Stimulated activated CD4-positive, alpha-beta T cell treated with anti-CD3 and anti-CD28 coated beads, TNF-alpha, amount 100 ng/mL, for 48 hours (primary cell): ENCODE data around the gene FUT4.
"Not testable (repeated sequence)": the region's sequence is repeated elsewhere in the genome, so short reads cannot be mapped to it uniquely, and the experiment has no call there.

Experiments
- DNase-seq, 3 donors: peaks; one replicate each; pipeline ENCODE4 v3.0.0-alpha.2; 2020; ENCODE audit warnings: low read depth in 3 of 3

The FUT4 gene

DNA sequence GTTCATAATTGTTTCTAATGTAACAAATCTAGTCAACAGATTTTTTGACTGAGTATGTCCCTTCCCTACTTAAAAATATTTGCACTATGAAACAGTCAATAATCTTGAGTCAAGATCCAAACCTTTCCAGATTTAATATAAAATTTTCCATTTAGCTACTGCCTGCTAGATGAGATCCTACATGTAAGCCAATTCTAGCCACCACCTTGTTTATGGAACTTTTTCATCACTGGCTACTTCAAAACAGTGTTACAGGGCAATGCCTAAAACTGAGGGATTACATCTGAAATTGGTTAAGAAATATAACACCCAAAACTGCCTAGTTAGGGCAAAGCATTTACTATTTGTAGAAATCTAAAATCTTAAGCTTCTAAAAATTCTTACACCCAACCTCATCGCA is 10.5 kb upstream of the FUT4 start:
- no peak for DNase-seq

DNA sequence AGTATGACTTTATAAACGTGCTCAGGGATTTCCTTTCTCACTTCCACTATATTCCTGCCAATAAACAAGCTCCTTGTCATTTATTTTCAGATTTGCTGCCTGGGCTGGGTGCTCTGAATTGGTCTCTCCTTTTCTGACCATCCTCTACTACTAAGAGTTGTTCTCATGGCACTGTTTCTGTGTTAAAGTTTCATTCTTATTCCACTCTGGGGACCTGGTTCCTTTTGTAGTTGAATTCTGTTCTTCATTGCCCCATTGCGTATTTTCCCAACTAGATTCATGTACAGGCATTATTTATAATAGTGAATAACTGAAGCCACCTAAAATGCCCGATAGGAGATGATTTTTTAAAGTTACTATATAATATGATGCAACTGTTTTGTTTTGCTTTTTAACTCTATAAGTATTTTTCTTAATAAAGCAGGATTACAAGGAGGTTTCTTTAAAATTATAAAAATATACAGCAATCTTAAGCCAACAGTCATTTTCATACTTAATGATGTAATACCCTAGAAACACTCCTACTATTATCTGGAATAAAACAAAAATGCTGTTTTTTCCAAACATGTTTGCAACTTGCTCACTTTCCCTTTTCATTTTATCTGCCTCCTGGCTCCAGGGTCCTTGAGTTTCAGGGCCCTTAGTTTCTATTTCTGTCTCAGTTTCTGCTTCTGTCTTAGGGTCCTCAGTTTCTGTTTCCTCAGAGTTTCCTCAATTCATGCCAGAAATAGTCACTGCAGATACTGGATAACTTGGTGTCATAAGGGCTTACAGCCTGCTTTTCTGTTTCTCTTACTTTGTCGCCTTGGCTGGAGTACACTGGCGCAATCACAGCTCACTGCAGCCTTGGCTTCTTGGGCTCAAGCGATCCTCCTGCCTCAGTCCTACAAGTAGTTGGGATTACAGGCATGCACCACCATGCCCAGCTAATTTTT is 9.8 kb upstream of the FUT4 start:
- DNase-seq, result no peak

DNA sequence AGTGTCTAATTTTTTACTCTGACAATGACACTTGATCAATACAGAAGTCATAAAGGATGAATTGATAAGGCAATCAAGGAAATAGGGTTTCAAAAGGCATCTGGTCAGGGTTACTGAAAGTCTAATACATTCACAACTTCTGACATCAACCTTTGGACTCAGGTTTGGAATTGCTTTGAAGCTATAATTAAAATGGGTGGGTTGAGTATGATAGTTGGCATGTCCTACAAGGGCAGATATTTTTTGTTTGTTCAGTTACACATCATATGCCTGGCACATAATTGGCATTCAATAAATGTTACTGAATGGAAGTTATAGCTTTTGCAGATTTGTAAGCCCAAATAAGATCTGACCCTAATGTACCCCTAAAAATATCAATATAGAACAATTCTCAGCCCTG is 7.3 kb upstream of the FUT4 start:
- no peak for DNase-seq

DNA sequence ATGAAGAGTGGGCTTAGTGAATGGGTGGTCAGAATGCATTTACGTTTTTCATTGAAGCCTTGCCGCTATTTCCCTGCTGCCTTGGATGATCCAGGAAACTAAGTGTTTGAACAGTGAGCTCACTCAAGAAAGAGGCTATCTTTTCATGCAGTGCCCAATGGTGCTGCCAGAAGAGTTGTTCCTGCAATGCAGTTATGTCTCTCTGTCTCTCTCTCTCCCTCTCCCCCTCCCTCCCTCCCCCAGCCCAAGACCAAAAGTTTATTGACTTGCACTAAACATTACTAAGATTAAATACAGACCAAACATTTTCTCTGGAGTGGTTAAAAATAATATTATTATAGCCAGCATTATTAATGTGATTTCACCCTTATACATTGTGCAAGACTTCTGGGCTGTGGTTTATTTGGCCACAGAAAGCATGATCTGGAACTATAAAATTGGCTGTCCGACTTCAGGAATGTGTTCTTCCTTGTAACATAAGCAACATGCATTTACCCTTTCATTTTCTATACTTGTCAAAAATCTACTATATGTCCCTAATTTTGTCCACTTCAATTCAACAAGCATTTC is 6.6 kb upstream of the FUT4 start:
- no peak for DNase-seq

DNA sequence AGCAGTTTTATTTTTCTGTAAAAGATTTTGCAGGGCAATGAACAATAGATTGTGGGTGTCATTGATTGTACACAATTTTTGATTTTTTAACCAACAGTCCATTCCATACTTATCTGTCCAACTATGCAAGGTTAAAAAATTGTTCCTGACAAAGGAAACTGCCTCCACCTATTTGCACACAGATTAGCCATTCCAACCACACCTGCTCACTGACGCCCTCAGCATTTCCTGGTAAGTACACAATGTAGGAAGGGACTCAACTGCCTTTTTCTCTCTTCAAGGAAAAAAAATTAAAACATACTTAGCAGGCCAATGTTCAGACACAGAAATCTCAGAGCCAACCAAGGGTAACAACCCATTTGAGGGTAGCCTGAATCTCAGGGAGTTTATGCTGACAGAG is 4.3 kb upstream of the FUT4 start:
- no peak for DNase-seq

DNA sequence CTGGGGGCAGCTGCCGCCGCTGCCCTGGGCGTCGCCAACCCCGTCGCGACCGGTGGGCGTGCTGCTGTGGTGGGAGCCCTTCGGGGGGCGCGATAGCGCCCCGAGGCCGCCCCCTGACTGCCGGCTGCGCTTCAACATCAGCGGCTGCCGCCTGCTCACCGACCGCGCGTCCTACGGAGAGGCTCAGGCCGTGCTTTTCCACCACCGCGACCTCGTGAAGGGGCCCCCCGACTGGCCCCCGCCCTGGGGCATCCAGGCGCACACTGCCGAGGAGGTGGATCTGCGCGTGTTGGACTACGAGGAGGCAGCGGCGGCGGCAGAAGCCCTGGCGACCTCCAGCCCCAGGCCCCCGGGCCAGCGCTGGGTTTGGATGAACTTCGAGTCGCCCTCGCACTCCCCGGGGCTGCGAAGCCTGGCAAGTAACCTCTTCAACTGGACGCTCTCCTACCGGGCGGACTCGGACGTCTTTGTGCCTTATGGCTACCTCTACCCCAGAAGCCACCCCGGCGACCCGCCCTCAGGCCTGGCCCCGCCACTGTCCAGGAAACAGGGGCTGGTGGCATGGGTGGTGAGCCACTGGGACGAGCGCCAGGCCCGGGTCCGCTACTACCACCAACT is 1.0 kb downstream of the FUT4 start:
- DNase-seq, result peak in 1 of 3 donors; percentile 8

DNA sequence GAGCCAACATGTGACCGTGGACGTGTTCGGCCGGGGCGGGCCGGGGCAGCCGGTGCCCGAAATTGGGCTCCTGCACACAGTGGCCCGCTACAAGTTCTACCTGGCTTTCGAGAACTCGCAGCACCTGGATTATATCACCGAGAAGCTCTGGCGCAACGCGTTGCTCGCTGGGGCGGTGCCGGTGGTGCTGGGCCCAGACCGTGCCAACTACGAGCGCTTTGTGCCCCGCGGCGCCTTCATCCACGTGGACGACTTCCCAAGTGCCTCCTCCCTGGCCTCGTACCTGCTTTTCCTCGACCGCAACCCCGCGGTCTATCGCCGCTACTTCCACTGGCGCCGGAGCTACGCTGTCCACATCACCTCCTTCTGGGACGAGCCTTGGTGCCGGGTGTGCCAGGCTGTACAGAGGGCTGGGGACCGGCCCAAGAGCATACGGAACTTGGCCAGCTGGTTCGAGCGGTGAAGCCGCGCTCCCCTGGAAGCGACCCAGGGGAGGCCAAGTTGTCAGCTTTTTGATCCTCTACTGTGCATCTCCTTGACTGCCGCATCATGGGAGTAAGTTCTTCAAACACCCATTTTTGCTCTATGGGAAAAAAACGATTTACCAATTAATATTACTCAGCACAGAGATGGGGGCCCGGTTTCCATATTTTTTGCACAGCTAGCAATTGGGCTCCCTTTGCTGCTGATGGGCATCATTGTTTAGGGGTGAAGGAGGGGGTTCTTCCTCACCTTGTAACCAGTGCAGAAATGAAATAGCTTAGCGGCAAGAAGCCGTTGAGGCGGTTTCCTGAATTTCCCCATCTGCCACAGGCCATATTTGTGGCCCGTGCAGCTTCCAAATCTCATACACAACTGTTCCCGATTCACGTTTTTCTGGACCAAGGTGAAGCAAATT is 1.8 kb downstream of the FUT4 start:
- no peak for DNase-seq

DNA sequence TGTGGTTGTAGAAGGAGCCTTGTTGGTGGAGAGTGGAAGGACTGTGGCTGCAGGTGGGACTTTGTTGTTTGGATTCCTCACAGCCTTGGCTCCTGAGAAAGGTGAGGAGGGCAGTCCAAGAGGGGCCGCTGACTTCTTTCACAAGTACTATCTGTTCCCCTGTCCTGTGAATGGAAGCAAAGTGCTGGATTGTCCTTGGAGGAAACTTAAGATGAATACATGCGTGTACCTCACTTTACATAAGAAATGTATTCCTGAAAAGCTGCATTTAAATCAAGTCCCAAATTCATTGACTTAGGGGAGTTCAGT is 2.4 kb downstream of the FUT4 start:
- DNase-seq, result no peak

DNA sequence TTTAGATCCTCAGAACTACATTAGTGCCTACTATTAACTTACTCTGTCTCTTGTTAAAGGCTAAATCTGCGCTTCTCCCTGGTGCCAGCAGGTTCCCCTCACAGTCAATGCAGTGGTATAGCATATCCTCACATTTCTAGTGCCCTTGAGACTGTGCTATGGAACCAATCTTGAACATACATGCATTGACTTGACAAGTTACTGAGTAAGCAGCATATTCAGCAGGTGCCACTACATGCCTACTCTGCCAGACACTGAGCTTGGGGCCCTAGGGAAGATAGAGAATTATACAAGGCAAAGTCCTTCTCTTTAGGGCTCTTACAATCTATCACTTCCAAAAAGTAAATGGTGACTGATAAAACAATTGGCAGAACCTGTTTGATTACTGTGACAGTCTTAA is 3.2 kb downstream of the FUT4 start:
- no peak for DNase-seq

DNA sequence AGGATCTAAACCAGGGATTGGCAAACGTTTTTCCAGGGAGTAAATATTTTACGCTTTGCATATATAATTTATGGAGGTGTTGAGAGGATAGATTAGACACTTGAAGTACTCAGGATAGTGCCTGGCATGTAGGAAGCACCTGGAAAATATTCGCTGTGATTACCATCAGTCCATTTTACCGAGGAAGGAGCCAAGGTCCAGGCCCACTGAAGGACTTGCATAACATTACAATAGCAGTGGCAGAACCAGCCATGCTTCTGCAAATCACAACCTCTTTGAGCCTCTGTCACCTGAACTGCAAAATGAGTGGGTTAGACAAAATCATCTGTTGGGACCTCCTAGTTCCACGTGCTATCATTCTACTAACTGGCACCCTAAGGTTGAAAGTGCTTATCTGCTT is 5.4 kb downstream of the FUT4 start:
- DNase-seq, result no peak

DNA sequence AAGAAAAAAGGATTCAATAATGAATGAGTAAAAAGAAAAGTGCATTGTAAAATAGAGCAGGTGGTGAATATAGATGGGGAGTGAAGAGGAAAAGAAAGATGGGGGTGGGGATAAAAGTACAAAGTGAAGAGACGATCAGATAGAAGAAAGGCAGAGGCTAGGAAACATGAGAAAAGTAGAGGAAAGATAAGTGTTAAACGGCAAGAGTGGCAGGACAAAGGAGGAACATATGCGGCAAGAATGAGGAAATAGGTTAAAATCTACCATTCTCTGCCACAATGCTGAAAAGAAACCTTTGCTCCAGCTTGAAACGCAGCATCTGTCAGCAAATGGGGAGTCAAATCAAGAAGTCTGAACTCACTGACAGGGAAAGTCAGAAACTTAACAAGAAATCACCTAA is 6.8 kb downstream of the FUT4 start:
- no peak for DNase-seq

DNA sequence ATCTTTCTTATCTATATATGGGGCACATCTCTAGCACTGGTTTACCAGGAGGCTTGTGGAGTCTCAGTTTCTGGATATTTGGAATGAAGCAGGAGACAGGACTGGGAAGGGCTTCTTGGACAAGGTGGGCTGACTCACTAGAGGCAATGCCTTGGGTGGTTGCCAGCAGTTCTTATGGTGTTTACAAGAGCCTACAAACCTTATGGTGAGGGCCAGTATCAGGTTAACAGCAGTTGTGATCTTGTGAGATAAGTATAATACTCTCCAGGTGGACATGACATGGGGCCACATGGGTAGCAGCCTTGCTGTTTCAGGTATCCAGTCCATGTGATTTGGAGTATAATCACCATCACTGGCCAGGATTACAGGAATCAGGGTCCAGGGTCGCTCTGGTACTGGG is 10.2 kb downstream of the FUT4 start:
- DNase-seq, result no peak

DNA sequence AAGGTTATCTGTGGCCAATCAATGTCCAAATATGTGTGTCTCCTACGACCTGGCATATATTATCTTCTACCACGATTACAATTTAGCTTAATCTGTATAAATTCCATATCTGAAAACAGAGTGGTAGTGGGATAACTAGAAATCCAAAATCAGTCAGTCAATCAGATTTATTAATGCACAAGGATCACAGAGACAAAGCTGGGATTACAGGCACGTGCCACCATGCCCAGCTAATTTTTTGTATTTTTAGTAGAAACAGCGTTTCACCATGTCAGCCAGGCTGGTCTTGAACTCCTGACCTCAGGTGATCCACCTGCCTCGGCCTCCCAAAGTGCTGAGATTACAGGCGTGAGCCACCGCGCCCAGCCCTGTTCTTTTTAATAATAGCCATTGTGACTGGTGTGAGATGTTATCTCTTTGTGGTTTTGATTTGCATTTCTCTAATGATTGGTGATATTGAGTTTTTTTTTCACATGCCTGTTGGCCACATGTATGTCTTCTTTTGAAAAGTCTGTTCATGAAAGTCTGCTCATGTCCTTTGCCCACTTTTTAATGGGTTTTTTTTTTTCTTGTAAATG is 12.1 kb downstream of the FUT4 start:
- DNase-seq, result not testable (repeated sequence)

DNA sequence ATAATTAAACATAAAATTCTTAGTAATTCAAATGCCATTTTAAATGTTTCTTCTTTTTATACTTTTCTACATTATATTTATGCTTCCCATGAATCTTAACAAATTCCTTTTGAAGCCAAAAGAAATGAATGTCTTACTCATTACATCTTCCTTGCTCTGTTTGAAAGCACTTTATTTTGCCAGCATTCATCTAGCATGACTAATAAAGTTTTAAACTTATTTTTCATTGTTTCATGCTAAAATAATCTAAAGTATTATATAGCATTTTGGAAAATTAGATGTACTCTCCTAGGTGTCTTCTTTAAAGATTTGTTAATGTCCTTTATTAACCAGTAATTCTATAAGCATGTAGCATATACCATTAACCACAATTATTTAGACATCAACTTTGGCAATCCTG is 13.7 kb downstream of the FUT4 start:
- no peak for DNase-seq

DNA sequence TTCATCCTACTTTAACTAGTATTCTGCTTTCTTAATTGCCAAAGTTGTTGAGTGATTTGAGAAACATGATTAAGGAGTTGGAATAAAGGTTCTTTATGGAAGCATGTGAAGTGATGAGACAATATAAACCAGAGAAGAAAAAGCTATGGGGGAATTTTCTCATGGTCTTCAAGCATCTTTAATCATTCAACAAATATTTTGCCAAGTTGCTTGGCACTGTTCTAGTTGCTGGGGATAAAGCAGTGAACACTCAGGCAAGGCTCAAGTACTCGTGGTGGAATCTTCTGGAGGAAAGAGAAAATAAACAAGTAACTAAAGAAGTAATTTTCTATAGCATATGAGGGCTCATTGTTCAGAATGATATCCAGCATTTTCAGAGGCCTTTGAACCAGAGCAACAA is 14.3 kb downstream of the FUT4 start:
- DNase-seq, result no peak

DNA sequence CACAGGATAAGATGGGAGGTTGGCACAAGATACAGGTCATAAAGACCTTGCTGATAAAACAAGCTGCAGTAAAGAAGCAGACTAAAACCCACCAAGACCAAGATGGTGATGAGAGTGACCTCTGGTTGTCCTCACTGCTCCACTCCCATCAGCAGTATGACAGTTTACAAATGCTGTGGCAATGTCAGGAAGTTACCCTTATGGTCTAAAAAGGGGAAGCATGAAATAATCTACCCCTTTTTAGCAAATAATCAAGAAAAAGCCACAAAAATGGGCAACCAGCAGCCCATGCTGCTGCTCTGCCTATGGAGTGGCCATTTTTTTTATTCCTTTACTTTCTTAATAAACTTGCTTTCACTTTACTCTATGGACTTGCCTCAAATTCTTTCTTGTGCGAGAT is 14.7 kb downstream of the FUT4 start:
- DNase-seq, result no peak

DNA sequence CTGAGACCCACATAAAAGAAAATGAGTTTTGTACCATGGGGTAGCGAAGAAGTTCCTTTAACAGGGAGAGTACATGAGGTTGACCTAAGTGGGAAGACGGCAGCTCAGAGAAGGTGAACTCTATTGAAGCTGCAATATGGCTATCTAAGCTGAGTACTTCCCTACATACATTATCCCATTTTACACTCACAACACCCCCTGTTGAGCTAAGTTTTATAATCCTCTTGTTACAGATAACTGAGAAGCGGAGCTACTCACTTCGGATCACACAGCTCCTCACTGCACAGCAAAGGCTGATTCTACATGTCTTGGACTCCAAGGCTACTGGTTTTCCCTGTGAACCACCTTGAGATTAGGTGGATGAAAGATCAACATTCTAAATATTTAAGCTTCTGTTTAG is 15.2 kb downstream of the FUT4 start:
- DNase-seq, result no peak

DNA sequence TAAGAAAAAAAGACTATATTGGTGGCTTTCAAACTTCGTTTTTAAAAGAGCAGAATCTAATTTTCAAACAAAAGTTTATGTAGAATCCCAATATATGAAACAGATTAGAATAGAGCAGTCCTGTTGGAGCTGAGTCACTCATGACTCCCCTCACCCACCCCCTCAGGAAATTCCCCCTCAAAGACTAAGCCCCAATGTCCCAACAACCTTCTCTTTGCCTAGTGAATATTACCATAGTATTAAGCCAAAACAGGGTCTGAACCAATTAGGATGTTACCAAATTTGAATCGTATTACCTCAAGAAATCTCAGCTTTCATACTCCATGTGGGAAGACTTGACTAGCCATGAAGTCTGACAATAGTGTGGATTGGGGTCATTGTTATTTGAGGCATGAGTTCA is 15.6 kb downstream of the FUT4 start:
- no peak for DNase-seq

DNA sequence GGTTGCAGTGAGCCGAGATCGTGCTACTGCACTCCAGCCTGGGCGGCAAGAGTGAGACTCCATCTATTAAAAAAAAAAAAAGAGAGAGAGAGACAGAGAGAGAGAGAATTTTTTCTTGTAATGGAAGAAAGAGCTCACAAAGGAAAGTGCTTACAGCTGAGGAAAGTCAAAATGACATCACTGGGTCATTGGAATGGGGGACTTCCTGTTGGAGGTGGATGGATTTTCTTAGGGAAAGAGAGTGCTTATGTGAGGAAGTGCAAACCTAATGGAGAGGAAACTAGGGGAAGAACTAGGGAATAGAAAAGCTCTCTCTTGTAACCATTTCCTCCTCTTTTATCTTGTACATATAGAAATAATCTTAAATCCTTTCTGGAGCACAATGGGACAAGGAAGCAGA is 17.1 kb downstream of the FUT4 start:
- no peak for DNase-seq

DNA sequence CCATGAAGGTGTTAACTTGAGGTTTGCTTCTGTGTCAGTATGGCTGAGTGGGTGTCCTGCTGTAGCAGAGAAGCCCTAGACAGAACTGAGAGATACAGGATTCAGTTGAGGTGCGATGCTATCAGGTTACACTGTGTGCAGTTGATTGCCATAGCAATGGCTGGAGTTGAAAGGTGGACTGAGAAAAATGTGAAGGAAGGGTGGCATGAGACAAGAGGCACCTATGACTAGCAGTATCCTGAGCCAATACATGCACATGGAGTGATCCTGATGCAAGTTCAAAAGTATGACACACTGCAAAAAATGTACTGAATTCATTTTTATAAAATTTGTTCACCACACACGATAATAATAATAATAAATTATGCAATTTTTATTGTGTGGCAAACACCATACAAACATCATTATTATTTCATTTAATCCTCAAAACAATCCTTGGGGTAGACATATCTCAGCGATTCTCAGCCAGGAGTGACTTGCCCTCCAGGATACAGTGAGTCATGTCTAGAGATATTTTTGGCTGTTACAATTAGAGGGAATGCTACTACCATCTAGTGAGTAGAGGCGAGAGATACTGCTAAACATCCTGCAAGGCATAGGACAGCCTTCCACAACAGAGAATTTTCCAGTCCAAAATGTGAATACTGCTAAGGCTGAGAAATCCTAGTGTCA is 19.6 kb downstream of the FUT4 start:
- DNase-seq, result no peak

DNA sequence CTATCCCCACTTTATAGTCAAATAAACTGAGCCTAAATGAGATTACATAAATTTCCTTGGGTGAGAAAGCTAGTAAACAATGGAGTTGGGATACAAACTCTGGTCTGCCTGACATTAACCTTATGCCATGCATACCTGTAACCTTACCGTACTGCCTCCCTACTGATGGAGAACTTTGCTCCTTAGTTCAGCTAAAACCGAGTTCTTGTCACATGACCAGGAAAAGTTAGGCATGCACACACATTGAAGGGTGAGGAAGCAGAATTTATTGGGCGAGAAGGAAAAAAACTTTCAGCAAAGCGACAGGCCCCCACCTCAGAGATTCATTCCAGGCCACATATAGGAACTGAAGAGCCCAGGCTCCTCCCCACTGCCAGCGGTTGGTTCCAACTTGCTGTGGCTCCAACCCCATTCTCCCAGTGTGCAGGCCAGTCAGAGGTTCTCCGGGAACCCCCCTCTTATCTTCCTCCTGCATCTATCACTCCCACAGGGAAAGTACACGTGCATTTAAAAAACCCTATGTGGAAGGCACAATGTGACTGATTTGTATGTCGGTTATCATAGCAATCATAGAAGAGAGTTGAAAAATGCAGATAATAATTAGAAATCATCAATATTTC is 20.2 kb downstream of the FUT4 start:
- no peak for DNase-seq
